MM.1S (cell line): ENCODE results near the gene SLC46A3.

Experiments
- DNase-seq: peaks from one replicate; pipeline ENCODE4 v3.0.0-alpha.2; 2015
- H2AFZ ChIP-seq: fragments of 300-600 bp; sonication (generic); 2 replicates; pipeline ENCODE4 v1.6.0; 2016; ENCODE audit warnings: antibody characterized with exemption, low read length
- H3F3A ChIP-seq: fragments of 300-600 bp; sonication (generic); 2 replicates; pipeline ENCODE4 v1.6.1; 2016; ENCODE audit warnings: mild to moderate bottlenecking, antibody characterized with exemption, low read length, moderate library complexity, mixed read lengths; ENCODE audit not compliant: insufficient read depth
- H3K27ac ChIP-seq: fragments of 300-600 bp; sonication (generic); 2 replicates; pipeline ENCODE4 v1.5.1; 2016; ENCODE audit warnings: mild to moderate bottlenecking, low read length
- H3K27me3 ChIP-seq: fragments of 300-600 bp; sonication (generic); replicated peaks from 2 replicates; pipeline ENCODE4 v1.6.0; 2016; ENCODE audit warnings: low read length; ENCODE audit not compliant: insufficient read depth
- H3K36me3 ChIP-seq: fragments of 300-600 bp; sonication (generic); replicated peaks from 2 replicates; pipeline ENCODE4 v1.6.1; 2016; ENCODE audit warnings: mild to moderate bottlenecking, low read length, mixed read lengths; ENCODE audit not compliant: insufficient read depth
- H3K4me1 ChIP-seq: fragments of 300-600 bp; sonication (generic); 2 replicates; pipeline ENCODE4 v1.6.1; 2016; ENCODE audit warnings: low read length, mixed read lengths
- H3K4me2 ChIP-seq: fragments of 300-600 bp; sonication (generic); 2 replicates; pipeline ENCODE4 v1.6.0; 2016; ENCODE audit warnings: low read depth, low read length
- H3K4me3 ChIP-seq: fragments of 300-600 bp; sonication (generic); 2 replicates; pipeline ENCODE4 v1.5.1; 2016; ENCODE audit warnings: low read length, mixed read lengths
- H3K79me2 ChIP-seq: fragments of 300-600 bp; sonication (generic); 2 replicates; pipeline ENCODE4 v1.6.1; 2016; ENCODE audit warnings: mixed run types, low read length, mixed read lengths
- H3K9ac ChIP-seq: fragments of 300-600 bp; sonication (generic); 2 replicates; pipeline ENCODE4 v1.6.1; 2016; ENCODE audit warnings: low read length, mixed read lengths
- H3K9me2 ChIP-seq: fragments of 300-600 bp; sonication (generic); replicated peaks from 2 replicates; pipeline ENCODE4 v1.6.1; 2016; ENCODE audit warnings: mild to moderate bottlenecking, low read length, mixed read lengths; ENCODE audit not compliant: insufficient read depth
- H3K9me3 ChIP-seq: fragments of 300-600 bp; sonication (generic); replicated peaks from 2 replicates; pipeline ENCODE4 v1.6.1; 2016; ENCODE audit warnings: mild to moderate bottlenecking, low read length, mixed read lengths; ENCODE audit not compliant: insufficient read depth
- H4K20me1 ChIP-seq: fragments of 300-600 bp; sonication (generic); 2 replicates; pipeline ENCODE4 v1.6.1; 2016; ENCODE audit warnings: mild to moderate bottlenecking, low read length, moderate library complexity, mixed read lengths; ENCODE audit not compliant: insufficient read depth
- CTCF ChIP-seq: fragments of 300-600 bp; sonication (generic); IDR thresholded peaks from 2 replicates; pipeline ENCODE4 v1.5.1; 2016; ENCODE audit warnings: antibody characterized with exemption, low read length, mixed read lengths
- EZH2 ChIP-seq: fragments of 300-600 bp; sonication (generic); optimal IDR thresholded peaks from 2 replicates; pipeline ENCODE3; 2017; ENCODE audit warnings: low read depth, mild to moderate bottlenecking, antibody characterized with exemption, low read length, mixed read lengths
- EZH2phosphoT487 ChIP-seq: fragments of 300-600 bp; sonication (generic); IDR thresholded peaks from 2 replicates; pipeline ENCODE4 v1.6.1; 2018; ENCODE audit warnings: antibody characterized with exemption, low read length

Gene SLC46A3

GRCh38 chr13:28705461-28706083, 13.2 kb downstream of the SLC46A3 start:
- H3K27me3 ChIP-seq, result no peaks in the 10 kb centered on the region
- H3K36me3 ChIP-seq, result no peaks in the 10 kb centered on the region
- no peaks in the 10 kb centered on the region for H3K4me1 ChIP-seq
- H3K27ac ChIP-seq, result no peak overlapping the region
- H2AFZ ChIP-seq, result no peak overlapping the region
- H4K20me1 ChIP-seq, result no peaks in the 10 kb centered on the region
- TF ChIP-seq CTCF (no peak), EZH2phosphoT487 (no peak), EZH2 (no peak)
- no peaks in the 10 kb centered on the region for H3F3A ChIP-seq
- H3K4me2 ChIP-seq, result no peak overlapping the region
- H3K9me2 ChIP-seq, result no peaks in the 10 kb centered on the region
- DNase-seq, result no peak
- H3K9ac ChIP-seq, result no peak overlapping the region
- no peaks in the 10 kb centered on the region for H3K9me3 ChIP-seq
- no peak overlapping the region for H3K4me3 ChIP-seq
- no peaks in the 10 kb centered on the region for H3K79me2 ChIP-seq

GRCh38 chr13:28704919-28705318, 13.9 kb downstream of the SLC46A3 start:
- H3K4me2 ChIP-seq, result no peak overlapping the region

GRCh38 chr13:28704282-28704681, 14.5 kb downstream of the SLC46A3 start:
- Histone ChIP-seq H3K4me3 (no peak overlapping the region), H3K79me2 (no peaks in the 10 kb centered on the region), H4K20me1 (no peaks in the 10 kb centered on the region), H3K27ac (no peak overlapping the region), H3K36me3 (no peaks in the 10 kb centered on the region), H3K27me3 (no peaks in the 10 kb centered on the region), H3K9me3 (no peaks in the 10 kb centered on the region), H3K9ac (no peak overlapping the region), H2AFZ (no peak overlapping the region), H3K4me1 (no peaks in the 10 kb centered on the region), H3K9me2 (no peaks in the 10 kb centered on the region), H3K4me2 (no peak overlapping the region), H3F3A (no peaks in the 10 kb centered on the region)
- no peak for DNase-seq
- TF ChIP-seq CTCF (no peak), EZH2 (no peak), EZH2phosphoT487 (no peak)

More at GRCh38 chr13:28704919-28705318, 13.9 kb downstream of the SLC46A3 start:
- Histone ChIP-seq H3K79me2 (no peaks in the 10 kb centered on the region), H4K20me1 (no peaks in the 10 kb centered on the region), H3K9ac (no peak overlapping the region), H3K9me3 (no peaks in the 10 kb centered on the region), H3K36me3 (no peaks in the 10 kb centered on the region), H2AFZ (no peak overlapping the region), H3K27ac (no peak overlapping the region), H3K27me3 (no peaks in the 10 kb centered on the region), H3K4me1 (no peaks in the 10 kb centered on the region), H3K9me2 (no peaks in the 10 kb centered on the region), H3F3A (no peaks in the 10 kb centered on the region), H3K4me3 (no peak overlapping the region)
- TF ChIP-seq EZH2, result no peak
- no peak for TF ChIP-seq EZH2phosphoT487
- no peak for TF ChIP-seq CTCF
- DNase-seq, result no peak
